ENCODE data around the gene NCMAP.

DNA sequence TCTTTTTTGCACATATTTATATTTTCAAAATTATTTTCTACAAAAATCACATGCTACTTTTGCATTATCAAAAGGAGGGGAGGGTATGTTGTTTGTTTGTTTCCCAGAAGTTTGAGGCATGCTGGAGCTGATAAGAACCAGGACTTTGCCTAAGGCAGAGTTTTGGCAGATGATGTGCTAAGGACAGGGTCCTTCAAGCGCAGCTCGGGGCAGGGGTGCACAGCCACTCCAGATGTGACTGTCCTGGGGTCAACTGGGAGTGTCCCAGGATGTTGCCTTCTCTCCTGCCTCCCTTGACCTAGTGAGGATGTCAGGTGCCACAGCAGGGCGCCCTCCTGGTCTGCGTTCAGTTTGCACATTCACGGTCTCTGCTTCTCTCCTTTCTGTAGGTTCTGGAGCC, 44.7 kb downstream of the NCMAP start:
- TF ChIP-seq, protein P1, sequence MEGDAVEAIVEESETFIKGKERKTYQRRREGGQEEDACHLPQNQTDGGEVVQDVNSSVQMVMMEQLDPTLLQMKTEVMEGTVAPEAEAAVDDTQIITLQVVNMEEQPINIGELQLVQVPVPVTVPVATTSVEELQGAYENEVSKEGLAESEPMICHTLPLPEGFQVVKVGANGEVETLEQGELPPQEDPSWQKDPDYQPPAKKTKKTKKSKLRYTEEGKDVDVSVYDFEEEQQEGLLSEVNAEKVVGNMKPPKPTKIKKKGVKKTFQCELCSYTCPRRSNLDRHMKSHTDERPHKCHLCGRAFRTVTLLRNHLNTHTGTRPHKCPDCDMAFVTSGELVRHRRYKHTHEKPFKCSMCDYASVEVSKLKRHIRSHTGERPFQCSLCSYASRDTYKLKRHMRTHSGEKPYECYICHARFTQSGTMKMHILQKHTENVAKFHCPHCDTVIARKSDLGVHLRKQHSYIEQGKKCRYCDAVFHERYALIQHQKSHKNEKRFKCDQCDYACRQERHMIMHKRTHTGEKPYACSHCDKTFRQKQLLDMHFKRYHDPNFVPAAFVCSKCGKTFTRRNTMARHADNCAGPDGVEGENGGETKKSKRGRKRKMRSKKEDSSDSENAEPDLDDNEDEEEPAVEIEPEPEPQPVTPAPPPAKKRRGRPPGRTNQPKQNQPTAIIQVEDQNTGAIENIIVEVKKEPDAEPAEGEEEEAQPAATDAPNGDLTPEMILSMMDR (IDR thresholded peaks at IDR 0.05): no peak
- no peak for TF ChIP-seq EZH2 (IDR thresholded peaks at IDR 0.05)
